ENCODE measurements around the gene ETFB.

ETFB gene

DNA sequence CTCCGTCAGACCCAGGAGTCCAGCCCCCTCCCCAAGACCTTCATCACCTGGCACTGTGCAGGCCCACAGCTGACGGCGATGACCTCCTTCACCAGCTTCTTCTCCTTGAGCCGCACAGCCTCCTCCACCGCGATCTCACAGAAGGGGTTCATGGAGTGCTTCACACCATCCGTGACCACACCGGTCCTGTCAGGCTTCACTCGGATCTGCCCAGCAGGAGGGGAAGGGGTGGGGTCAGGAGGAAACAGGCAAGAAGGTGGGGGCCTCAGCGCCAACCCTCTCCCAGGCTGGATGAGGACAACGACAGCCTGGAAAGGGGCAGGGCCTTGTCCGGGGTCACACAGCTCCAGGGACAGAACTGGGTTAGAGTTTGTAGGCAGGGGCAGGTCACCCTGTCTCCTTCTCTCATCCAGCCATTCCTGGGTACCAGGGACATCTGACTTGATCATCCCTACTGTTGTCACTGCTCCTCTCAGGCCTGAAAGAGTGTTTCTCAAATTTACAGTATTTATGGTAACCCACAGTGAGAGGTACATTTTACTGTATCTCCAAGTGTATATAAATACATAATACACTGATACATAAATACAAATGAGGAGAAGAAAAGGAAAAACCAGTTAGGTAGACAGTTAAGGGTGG is 12.0 kb downstream of the ETFB start:
- DNase-seq (ENCODE audit: extremely low spot score) = no peak
- ChIA-PET POLR2A (interaction anchor here (1.0 to 1.6 kb wide), 4 partner anchors 11 to 15 kb away, joined by 3 to 5 read pairs (median 4); partner anchors contain the start of gene VSIG10L), CTCF (interaction anchor here (0.6 kb wide), 1 partner anchor 307 kb away, joined by 3 read pairs; no protein-coding TSS in a partner anchor)
- no peak for TF ChIP-seq NFRKB (IDR thresholded peaks at IDR 0.05)
- no peak for TF ChIP-seq ELF4 (IDR thresholded peaks at IDR 0.05)
- no peak for TF ChIP-seq CTBP1 (IDR thresholded peaks at IDR 0.05; ENCODE audit: borderline replicate concordance)
- no peak for TF ChIP-seq FOXA1 (IDR thresholded peaks at IDR 0.05)
- TF ChIP-seq, protein P1, sequence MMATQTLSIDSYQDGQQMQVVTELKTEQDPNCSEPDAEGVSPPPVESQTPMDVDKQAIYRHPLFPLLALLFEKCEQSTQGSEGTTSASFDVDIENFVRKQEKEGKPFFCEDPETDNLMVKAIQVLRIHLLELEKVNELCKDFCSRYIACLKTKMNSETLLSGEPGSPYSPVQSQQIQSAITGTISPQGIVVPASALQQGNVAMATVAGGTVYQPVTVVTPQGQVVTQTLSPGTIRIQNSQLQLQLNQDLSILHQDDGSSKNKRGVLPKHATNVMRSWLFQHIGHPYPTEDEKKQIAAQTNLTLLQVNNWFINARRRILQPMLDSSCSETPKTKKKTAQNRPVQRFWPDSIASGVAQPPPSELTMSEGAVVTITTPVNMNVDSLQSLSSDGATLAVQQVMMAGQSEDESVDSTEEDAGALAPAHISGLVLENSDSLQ (IDR thresholded peaks at IDR 0.05) = no peak
- TF ChIP-seq ARNT (IDR thresholded peaks at IDR 0.05) = no peak
- TF ChIP-seq TARDBP (IDR thresholded peaks at IDR 0.05) = no peak
- TF ChIP-seq LEF1 (IDR thresholded peaks at IDR 0.05; ENCODE audit: borderline replicate concordance) = no peak
- TF ChIP-seq SUZ12 (IDR thresholded peaks at IDR 0.05) = no peak
- no peak for TF ChIP-seq L3MBTL2 (conservative IDR thresholded peaks at IDR 0.05)
- no peak for TF ChIP-seq ZNF384 (IDR thresholded peaks at IDR 0.05)
- TF ChIP-seq FOXK2 (IDR thresholded peaks at IDR 0.05) = no peak
- no peak for TF ChIP-seq FOXM1 (IDR thresholded peaks at IDR 0.05; ENCODE audit: borderline replicate concordance)
- TF ChIP-seq HDGF (IDR thresholded peaks at IDR 0.05; ENCODE audit: borderline replicate concordance) = no peak
- TF ChIP-seq SP1 (IDR thresholded peaks at IDR 0.05) = no peak
- TF ChIP-seq BHLHE40 (IDR thresholded peaks at IDR 0.05; ENCODE audit: borderline replicate concordance) = no peak

DNA sequence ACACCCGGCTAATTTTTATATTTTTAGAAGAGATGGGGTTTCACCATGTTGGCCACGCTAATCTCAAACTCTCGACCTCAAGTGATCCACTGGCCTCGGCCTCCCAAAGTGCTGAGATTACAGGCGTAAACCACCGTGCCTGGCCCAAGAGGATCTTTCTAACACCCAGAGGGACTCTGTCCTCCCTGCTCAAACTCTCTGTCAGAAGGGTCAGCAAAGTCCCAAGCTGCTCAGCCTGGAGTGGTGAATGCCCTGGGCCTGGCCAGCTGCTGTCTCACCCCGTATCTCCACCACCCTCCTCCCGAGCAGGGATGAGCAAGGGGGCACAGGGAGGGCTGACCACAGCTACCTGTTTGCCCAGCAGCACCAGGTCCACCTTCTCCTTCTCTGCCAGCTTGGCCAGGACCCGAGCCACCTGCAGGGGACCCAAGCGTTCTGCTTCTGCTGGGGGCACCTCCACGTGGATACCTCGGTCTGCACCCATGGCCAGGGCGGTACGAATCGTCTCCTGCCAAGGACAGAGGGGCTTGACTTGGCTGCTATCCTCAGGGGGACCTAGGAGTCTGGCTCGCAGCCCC is 13.3 kb downstream of the ETFB start:
- TF ChIP-seq FOXK2 (IDR thresholded peaks at IDR 0.05) (no peak), ZNF384 (IDR thresholded peaks at IDR 0.05) (no peak), SP1 (IDR thresholded peaks at IDR 0.05) (no peak), ARNT (IDR thresholded peaks at IDR 0.05) (no peak), L3MBTL2 (conservative IDR thresholded peaks at IDR 0.05) (no peak)
- TF ChIP-seq, protein P1 (IDR thresholded peaks at IDR 0.05) = no peak
- no peak for DNase-seq (ENCODE audit: extremely low spot score)
- ChIA-PET POLR2A (no interaction called here), CTCF (no interaction called here)

DNA sequence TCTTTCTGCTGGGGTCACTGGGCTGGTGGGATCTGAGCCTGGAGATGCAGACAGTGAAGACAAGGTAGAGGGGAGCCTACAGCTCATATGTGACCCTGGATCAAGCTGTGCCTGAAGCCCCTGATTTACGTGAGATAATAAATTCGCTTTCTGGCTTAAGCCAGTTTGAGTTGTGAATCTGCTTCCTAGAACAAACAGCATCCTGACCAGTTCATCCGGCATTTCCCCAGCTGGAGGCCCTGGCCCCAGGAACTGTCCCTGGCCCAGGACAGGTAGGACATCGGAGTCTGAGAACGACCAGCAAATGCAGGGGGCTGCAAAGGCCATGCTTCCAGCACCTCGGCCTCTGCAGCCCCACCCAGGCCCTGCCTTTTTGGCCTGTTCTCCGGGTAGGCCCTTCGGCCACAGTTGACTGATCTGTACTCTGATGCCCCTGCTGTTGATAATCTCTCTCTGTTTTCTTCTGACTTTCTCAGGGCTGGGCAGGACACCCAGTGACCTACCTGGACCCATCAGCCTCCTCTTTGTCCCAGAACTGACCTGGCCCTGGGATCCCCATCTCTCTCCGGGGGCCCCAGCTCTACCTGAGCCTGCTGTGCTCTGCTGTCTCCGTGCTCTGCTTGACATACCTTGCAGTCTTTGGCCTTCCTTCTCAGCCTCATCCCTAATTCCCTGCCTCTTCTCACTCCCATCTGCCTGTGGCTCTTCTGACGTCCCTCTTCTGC is 14.8 kb downstream of the ETFB start:
- no peak for DNase-seq (ENCODE audit: extremely low spot score)
- no peak for TF ChIP-seq ARNT (IDR thresholded peaks at IDR 0.05)
- TF ChIP-seq HDGF (IDR thresholded peaks at IDR 0.05; ENCODE audit: borderline replicate concordance) = no peak
- no peak for TF ChIP-seq FOXA1 (IDR thresholded peaks at IDR 0.05)
- no peak for TF ChIP-seq NFRKB (IDR thresholded peaks at IDR 0.05)
- TF ChIP-seq FOXM1 (IDR thresholded peaks at IDR 0.05; ENCODE audit: borderline replicate concordance) = no peak
- POLR2A ChIA-PET = interaction anchor here (1.6 kb wide), 1 partner anchor 16 kb away, joined by 4 read pairs; no protein-coding TSS in a partner anchor
- CTCF ChIA-PET = no interaction called here

DNA sequence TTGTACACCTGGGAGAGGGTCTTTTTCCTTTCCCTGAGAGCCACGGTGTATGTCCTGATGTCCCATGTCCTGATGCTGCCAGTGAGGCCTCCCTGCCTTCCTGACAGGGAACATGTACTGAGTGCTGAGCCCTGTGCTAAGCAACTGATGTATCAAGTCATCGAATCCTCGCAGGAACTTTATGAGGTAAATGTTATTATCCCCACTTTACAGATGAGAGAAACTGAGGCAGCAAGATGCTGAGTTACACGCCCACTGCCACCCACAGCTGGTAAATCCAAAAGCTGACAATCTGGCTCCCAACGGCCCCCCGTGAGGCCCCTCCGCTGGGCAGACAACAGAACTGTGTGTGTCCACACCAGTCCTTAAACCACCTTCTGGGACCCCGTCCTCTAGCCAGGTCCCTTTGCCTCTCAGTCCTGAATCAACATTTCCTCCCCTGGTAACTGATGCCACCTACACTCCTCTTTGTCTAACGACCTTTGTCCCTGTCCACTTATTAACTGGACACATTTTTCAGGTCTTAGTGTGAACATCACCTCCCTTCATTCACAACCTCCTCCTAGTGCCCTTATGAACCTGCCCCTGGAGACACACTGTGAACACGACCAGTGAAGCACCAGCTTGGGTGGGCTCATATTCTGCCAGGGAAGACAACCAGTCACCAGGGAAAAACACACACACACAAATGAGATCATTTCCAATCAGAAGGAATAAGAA is 18.8 kb downstream of the ETFB start:
- no peak for DNase-seq (ENCODE audit: extremely low spot score)
- ChIA-PET POLR2A (interaction anchor here (0.8 kb wide), 1 partner anchor 21 kb away, joined by 3 read pairs; no protein-coding TSS in a partner anchor), CTCF (no interaction called here)
- TF ChIP-seq L3MBTL2 (conservative IDR thresholded peaks at IDR 0.05) (no peak), BHLHE40 (IDR thresholded peaks at IDR 0.05; ENCODE audit: borderline replicate concordance) (no peak), FOXM1 (IDR thresholded peaks at IDR 0.05; ENCODE audit: borderline replicate concordance) (no peak), FOXA1 (IDR thresholded peaks at IDR 0.05) (no peak), ELF4 (IDR thresholded peaks at IDR 0.05) (no peak), ZNF384 (IDR thresholded peaks at IDR 0.05) (no peak), HDGF (IDR thresholded peaks at IDR 0.05; ENCODE audit: borderline replicate concordance) (no peak), FOXK2 (IDR thresholded peaks at IDR 0.05) (no peak), SP1 (IDR thresholded peaks at IDR 0.05) (no peak), SUZ12 (IDR thresholded peaks at IDR 0.05) (no peak), NFRKB (IDR thresholded peaks at IDR 0.05) (no peak), LEF1 (IDR thresholded peaks at IDR 0.05; ENCODE audit: borderline replicate concordance) (no peak), TARDBP (IDR thresholded peaks at IDR 0.05) (no peak), ARNT (IDR thresholded peaks at IDR 0.05) (no peak), CTBP1 (IDR thresholded peaks at IDR 0.05; ENCODE audit: borderline replicate concordance) (no peak)
- TF ChIP-seq, protein P1 (IDR thresholded peaks at IDR 0.05) = no peak

DNA sequence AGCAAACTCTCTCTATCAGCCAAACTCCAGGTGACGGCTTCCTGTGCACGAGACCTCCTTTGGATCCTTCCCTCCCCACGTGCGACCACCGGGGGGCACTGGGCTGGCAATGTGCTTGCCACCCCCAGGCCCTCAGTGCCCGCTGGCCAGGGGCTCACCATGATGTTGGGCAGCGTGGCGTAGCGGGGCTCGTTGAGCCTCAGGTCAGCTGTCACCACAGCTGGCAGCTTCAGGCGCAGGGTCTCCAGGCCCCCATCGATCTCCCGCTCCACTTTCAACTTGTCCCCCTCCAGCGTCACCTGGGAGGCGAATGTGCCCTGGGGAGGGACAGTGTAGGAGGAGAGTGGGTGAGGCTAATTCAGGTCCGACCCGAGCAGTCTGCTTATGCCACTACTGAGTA is 19.4 kb downstream of the ETFB start:
- CTCF ChIA-PET = no interaction called here
- TF ChIP-seq CTBP1 (IDR thresholded peaks at IDR 0.05; ENCODE audit: borderline replicate concordance) (no peak), HDGF (IDR thresholded peaks at IDR 0.05; ENCODE audit: borderline replicate concordance) (no peak), TARDBP (IDR thresholded peaks at IDR 0.05) (no peak)
- POLR2A ChIA-PET = no interaction called here
- DNase-seq (ENCODE audit: extremely low spot score) = no peak

Measured in HEK293T (cell line).